Measurements from ENCODE around the gene NUDT8.
"Not testable (repeated sequence)": the region's sequence is repeated elsewhere in the genome, so short reads cannot be mapped to it uniquely, and the experiment has no call there.

The NUDT8 gene

GRCh38 chr11:67605231-67606011 lies 24.3 kb downstream of the NUDT8 start:
- DNase-seq = no peak
- H3K27ac Mint-ChIP-seq = no peak overlapping the region

GRCh38 chr11:67604815-67605214 lies 24.9 kb downstream of the NUDT8 start:
- no peak for TF ChIP-seq CTCF (IDR thresholded peaks at IDR 0.05)
- H3K27ac Mint-ChIP-seq = no peak overlapping the region
- peaks cover 16% of the 10 kb centered on the region for H3K9me3 Mint-ChIP-seq
- H3K36me3 Mint-ChIP-seq (ENCODE audit: low read depth) = peaks cover 9% of the 10 kb centered on the region
- H3K27me3 Mint-ChIP-seq (ENCODE audit: low read depth, poor library complexity) = peaks cover 33% of the 10 kb centered on the region
- DNase-seq = no peak
- peaks cover 28% of the 10 kb centered on the region for H3K4me1 Mint-ChIP-seq
- peak overlapping the region; percentile 9 for H3K4me3 Mint-ChIP-seq

More at GRCh38 chr11:67605231-67606011, 24.3 kb downstream of the NUDT8 start:
- peaks cover 11% of the 10 kb centered on the region for H3K9me3 Mint-ChIP-seq
- no peak for TF ChIP-seq CTCF (IDR thresholded peaks at IDR 0.05)
- peaks cover 9% of the 10 kb centered on the region for H3K36me3 Mint-ChIP-seq (ENCODE audit: low read depth)
- peak overlapping the region; percentile 98 for H3K4me3 Mint-ChIP-seq
- peaks cover 22% of the 10 kb centered on the region for H3K4me1 Mint-ChIP-seq
- peaks cover 33% of the 10 kb centered on the region for H3K27me3 Mint-ChIP-seq (ENCODE audit: low read depth, poor library complexity)

- H3K27me3 Mint-ChIP-seq (ENCODE audit: low read depth, poor library complexity) = peaks cover 33% of the 10 kb centered on the region
- not testable (repeated sequence) for H3K36me3 Mint-ChIP-seq (ENCODE audit: low read depth); DNase-seq; H3K27ac Mint-ChIP-seq; H3K4me3 Mint-ChIP-seq
- peaks cover 30% of the 10 kb centered on the region for H3K4me1 Mint-ChIP-seq
- H3K9me3 Mint-ChIP-seq = peaks cover 22% of the 10 kb centered on the region
These were observed 25.6 kb downstream of the NUDT8 start for GRCh38 chr11:67604119-67604518.

- H3K27ac Mint-ChIP-seq = no peak overlapping the region
- no peak overlapping the region for H3K4me3 Mint-ChIP-seq
- no peak for TF ChIP-seq CTCF (IDR thresholded peaks at IDR 0.05)
- no peaks in the 10 kb centered on the region for H3K36me3 Mint-ChIP-seq (ENCODE audit: low read depth)
- peaks cover 33% of the 10 kb centered on the region for H3K27me3 Mint-ChIP-seq (ENCODE audit: low read depth, poor library complexity)
- H3K9me3 Mint-ChIP-seq = peaks cover 47% of the 10 kb centered on the region
- no peak for DNase-seq
- peaks cover 20% of the 10 kb centered on the region for H3K4me1 Mint-ChIP-seq
These were observed 28.6 kb downstream of the NUDT8 start for GRCh38 chr11:67601098-67601497.

- no peak for TF ChIP-seq CTCF (IDR thresholded peaks at IDR 0.05)
- DNase-seq = no peak
- no peaks in the 10 kb centered on the region for H3K36me3 Mint-ChIP-seq (ENCODE audit: low read depth)
- no peak overlapping the region for H3K27ac Mint-ChIP-seq
- peaks cover 14% of the 10 kb centered on the region for H3K4me1 Mint-ChIP-seq
- no peak overlapping the region for H3K4me3 Mint-ChIP-seq
- H3K27me3 Mint-ChIP-seq (ENCODE audit: low read depth, poor library complexity) = peaks cover 29% of the 10 kb centered on the region
- H3K9me3 Mint-ChIP-seq = peaks cover 49% of the 10 kb centered on the region
These were observed 29.3 kb downstream of the NUDT8 start for GRCh38 chr11:67600324-67601029.

- peaks cover 20% of the 10 kb centered on the region for H3K27me3 Mint-ChIP-seq (ENCODE audit: low read depth, poor library complexity)
- H3K4me1 Mint-ChIP-seq = peaks cover 13% of the 10 kb centered on the region
- no peak overlapping the region for H3K27ac Mint-ChIP-seq
- no peak overlapping the region for H3K4me3 Mint-ChIP-seq
- H3K9me3 Mint-ChIP-seq = peaks cover 49% of the 10 kb centered on the region
- H3K36me3 Mint-ChIP-seq (ENCODE audit: low read depth) = no peaks in the 10 kb centered on the region
- TF ChIP-seq CTCF (IDR thresholded peaks at IDR 0.05) = no peak
- no peak for DNase-seq
These were observed 30.6 kb downstream of the NUDT8 start for GRCh38 chr11:67599149-67599548.

GRCh38 chr11:67597963-67598362 lies 31.8 kb downstream of the NUDT8 start:
- not testable (repeated sequence) for H3K36me3 Mint-ChIP-seq (ENCODE audit: low read depth); H3K27ac Mint-ChIP-seq; DNase-seq; H3K4me3 Mint-ChIP-seq
- Mint-ChIP-seq H3K27me3 (ENCODE audit: low read depth, poor library complexity) (peaks cover 19% of the 10 kb centered on the region), H3K9me3 (peaks cover 47% of the 10 kb centered on the region), H3K4me1 (peaks cover 13% of the 10 kb centered on the region)

- H3K27me3 Mint-ChIP-seq (ENCODE audit: low read depth, poor library complexity) = peaks cover 14% of the 10 kb centered on the region
- H3K9me3 Mint-ChIP-seq = peaks cover 42% of the 10 kb centered on the region
- H3K27ac Mint-ChIP-seq; H3K4me3 Mint-ChIP-seq; H3K36me3 Mint-ChIP-seq (ENCODE audit: low read depth); DNase-seq: not testable (repeated sequence)
- H3K4me1 Mint-ChIP-seq = peaks cover 13% of the 10 kb centered on the region
These were observed 32.3 kb downstream of the NUDT8 start for GRCh38 chr11:67597458-67597857.

All from nephron progenitor cell (in vitro differentiated cells).